Endothelial cell of umbilical vein (primary cell): Measurements from ENCODE around the gene ANKS1B. TPM values are rescaled to one million over a fixed set of nuclear protein-coding genes. Genes with fewer than 3 reads are reported as not detected.

Experiments
- BruUV-seq: library from RNA; stranded (reverse); fragments of 400-500 nt; replicated peaks from 2 replicates; lab custom pipeline; 2021; lab: Mats Ljungman, UMichigan
- CTCF ChIA-PET: fragments of 300-600, 350-600 bp; sonication (Branson Sonifier 250); formaldehyde crosslinking; loops from one replicate; lab custom pipeline; 2021; ENCODE audit warnings: antibody characterized with exemption, inconsistent platforms; lab: Charles Lee
- POLR2A ChIA-PET: fragments of 300-600, 350-600 bp; sonication (Branson Sonifier 250); formaldehyde crosslinking; loops from one replicate; lab custom pipeline; 2021; ENCODE audit warnings: antibody characterized with exemption, inconsistent platforms; lab: Charles Lee
- DNase-seq: peaks from one replicate; pipeline ENCODE4 v3.0.0-alpha.2; 2011; ENCODE audit warnings: low read depth, low spot score
- FAIRE-seq: peaks from 2 replicates; lab custom pipeline; 2011; peaks lifted over from hg19 to GRCh38; lab: Jason Lieb, UNC
- H2AFZ ChIP-seq: 2 replicates; pipeline ENCODE4 v1.6.0; 2012; ENCODE audit warnings: low read depth, low read length, control low read depth, inconsistent platforms
- H3K27ac ChIP-seq: 2 replicates; pipeline ENCODE4 v1.5.1; 2011; ENCODE audit warnings: low read depth, mild to moderate bottlenecking, control low read depth, low read length, moderate library complexity; ENCODE audit not compliant: insufficient read depth
- H3K27me3 ChIP-seq, 2 experiments: 2 replicates each; pipeline versions ENCODE4 v1.6.0 to v1.6.1; 2011; ENCODE audit warnings: low read length in 2 of 2, mixed read lengths in 1 of 2; ENCODE audit not compliant: control insufficient read depth in 2 of 2, insufficient read depth in 2 of 2
- H3K36me3 ChIP-seq, 2 experiments: 2 replicates in 1 of 2; 3 replicates in 1 of 2; pipeline ENCODE4 v1.5.1; 2011; ENCODE audit warnings: low read length in 2 of 2, mild to moderate bottlenecking in 1 of 2, moderate library complexity in 1 of 2; ENCODE audit not compliant: control insufficient read depth in 2 of 2, insufficient read depth in 2 of 2; ENCODE audit errors: extremely low read depth in 1 of 2
- H3K4me1 ChIP-seq: 3 replicates; pipeline ENCODE4 v1.5.1; 2011; ENCODE audit warnings: mild to moderate bottlenecking, low read length; ENCODE audit not compliant: control insufficient read depth, insufficient read depth; ENCODE audit errors: extremely low read depth
- H3K4me2 ChIP-seq: 2 replicates; pipeline ENCODE4 v1.6.1; 2011; ENCODE audit warnings: low read length, control low read depth, mixed read lengths; ENCODE audit not compliant: insufficient read depth
- H3K4me3 ChIP-seq, 3 experiments: fragments of 200-600 bp in 1 of 3; sonication (generic), shearing (Covaris generic) in 1 of 3; replicated peaks in 1 of 3; 2 replicates each; pipeline ENCODE4 v1.5.1; 2011 to 2016; ENCODE audit warnings: control low read depth in 3 of 3, low read length in 3 of 3, mild to moderate bottlenecking in 2 of 3, inconsistent platforms in 1 of 3, low read depth in 1 of 3, moderate library complexity in 1 of 3; ENCODE audit not compliant: insufficient read depth in 1 of 3
- H3K79me2 ChIP-seq: 2 replicates; pipeline ENCODE4 v1.6.0; 2012; ENCODE audit warnings: low read length, inconsistent platforms; ENCODE audit not compliant: control insufficient read depth, insufficient read depth
- H3K9ac ChIP-seq: replicated peaks from 2 replicates; pipeline ENCODE3; 2011; ENCODE audit warnings: low read length, control low read depth; ENCODE audit not compliant: insufficient read depth; ENCODE audit errors: extremely low read depth
- H3K9me1 ChIP-seq: replicated peaks from 3 replicates; pipeline ENCODE4 v1.6.0; 2011; ENCODE audit warnings: mild to moderate bottlenecking, low read length; ENCODE audit not compliant: control insufficient read depth, insufficient read depth; ENCODE audit errors: extremely low read depth
- H3K9me3 ChIP-seq: replicated peaks from 2 replicates; pipeline ENCODE4 v1.5.1; 2012; ENCODE audit warnings: low read length, inconsistent platforms; ENCODE audit not compliant: control insufficient read depth, insufficient read depth
- H4K20me1 ChIP-seq: replicated peaks from 2 replicates; pipeline ENCODE3; 2011; ENCODE audit warnings: mild to moderate bottlenecking, low read length; ENCODE audit not compliant: control insufficient read depth, insufficient read depth; ENCODE audit errors: extremely low read depth
- EZH2 ChIP-seq: IDR thresholded peaks from 2 replicates; pipeline ENCODE4 v1.6.1; 2012; ENCODE audit warnings: borderline replicate concordance, low read depth, mild to moderate bottlenecking, moderate library complexity, low read length, inconsistent platforms; ENCODE audit not compliant: severe bottlenecking
- FOS ChIP-seq: IDR thresholded peaks from 2 replicates; pipeline ENCODE4 v1.6.1; 2011; ENCODE audit warnings: mild to moderate bottlenecking, low read length, moderate library complexity, borderline replicate concordance; ENCODE audit not compliant: insufficient read depth
- GATA2 ChIP-seq: IDR thresholded peaks from 2 replicates; pipeline ENCODE4 v1.7.0; 2011; ENCODE audit warnings: low read depth, mild to moderate bottlenecking, moderate library complexity, mixed read lengths, low read length; ENCODE audit not compliant: insufficient read length, insufficient read depth
- JUN ChIP-seq: IDR thresholded peaks from 2 replicates; pipeline ENCODE4 v1.6.1; 2011; ENCODE audit warnings: borderline replicate concordance, low read depth; ENCODE audit not compliant: insufficient read length, insufficient read depth
- MYC ChIP-seq: IDR thresholded peaks from one replicate; pipeline ENCODE4 v1.6.1; 2011; ENCODE audit warnings: mild to moderate bottlenecking, low read depth, low read length
- POLR2A ChIP-seq: IDR thresholded peaks from 2 replicates; pipeline ENCODE4 v1.6.1; 2012; ENCODE audit warnings: low read depth, mild to moderate bottlenecking, control low read depth, low read length
- POLR2AphosphoS5 ChIP-seq: IDR thresholded peaks from 2 replicates; pipeline ENCODE4 v1.6.1; 2012; ENCODE audit warnings: low read depth, mild to moderate bottlenecking, control low read depth, low read length, moderate library complexity; ENCODE audit not compliant: insufficient read depth
- dilution Hi-C: fragments of 300-500 bp; cut with MboI; formaldehyde crosslinking; loops from one replicate; pipeline ENCODE4 v1.15.0; 2019; ENCODE audit warnings: low sequenced_read_pairs; ENCODE audit not compliant: extremely low pct_ligation_motif_present
- intact Hi-C: fragments of 100-400 bp; cut with micrococcal nuclease; formaldehyde crosslinking; loops from one replicate; pipeline ENCODE4 v1.10.0; 2022
- polyA plus RNA-seq, 4 experiments: library from polyadenylated mRNA; depleted of rRNA in 3 of 4; stranded (reverse) in 3 of 4; unstranded in 1 of 4; fragments of >200 nt; gene quantifications; 2 replicates each; pipeline versions ENCODE4 v1.2.1 to v1.2.3, GENCODE V29; 2011 to 2012; ENCODE audit warnings: missing spikeins in 1 of 4
- total RNA-seq: library from RNA; stranded (reverse); gene quantifications from 2 replicates; pipeline ENCODE4 v1.2.3, GENCODE V29; 2021
- TF ChIP-seq, protein P1 (sequence below), 2 donors: IDR thresholded peaks; 1 replicate in 1 of 2; 2 replicates in 1 of 2; pipeline ENCODE4 v1.5.1; 2011; ENCODE audit warnings: low read length in 2 of 2, mild to moderate bottlenecking in 2 of 2, moderate library complexity in 2 of 2, control low read depth in 1 of 2, inconsistent platforms in 1 of 2, low read depth in 1 of 2; ENCODE audit not compliant: insufficient read depth in 1 of 2; ENCODE audit errors: extremely low read depth in 1 of 2
- TF ChIP-seq, protein P2 (sequence below): IDR thresholded peaks from 2 replicates; pipeline ENCODE4 v1.6.1; 2011; ENCODE audit not compliant: insufficient read depth, insufficient read length

ANKS1B gene
- total and polyA plus RNA-seq, 2 donors (not counting 3 experiments of a cell fraction or from before 2014, with no cell fraction given), result 0.15 to 0.38 TPM

DNA sequence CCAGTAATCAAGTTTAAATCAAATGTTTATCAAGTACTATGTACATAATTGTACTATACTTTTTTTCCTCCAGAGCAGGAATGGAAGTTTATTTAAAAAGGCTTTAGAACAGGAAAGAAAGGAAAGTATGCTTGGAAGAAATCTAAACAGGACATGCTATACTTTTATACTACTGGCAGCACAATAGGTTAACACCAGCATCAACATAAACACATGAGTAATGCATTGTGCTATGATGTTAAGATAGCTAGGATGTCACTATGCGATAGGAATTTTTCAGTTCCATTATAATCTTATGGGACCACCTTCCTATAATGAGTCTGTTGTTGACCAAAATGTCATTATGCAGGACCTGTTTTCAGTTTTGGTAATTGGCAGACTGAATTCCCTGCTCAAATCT, 41.5 kb upstream of the ANKS1B start:
- POLR2A ChIA-PET, result no interaction called here
- Histone ChIP-seq H2AFZ (no peak overlapping the region), H3K4me2 (no peak overlapping the region), H3K4me1 (peaks cover 11% of the 10 kb centered on the region), H3K79me2 (no peaks in the 10 kb centered on the region), H3K4me3 (no peak overlapping the region), H3K9ac (no peak overlapping the region), H3K9me3 (no peaks in the 10 kb centered on the region), H3K27me3 (no peaks in the 10 kb centered on the region), H3K9me1 (no peaks in the 10 kb centered on the region), H4K20me1 (no peaks in the 10 kb centered on the region), H3K27ac (no peak overlapping the region), H3K36me3 (no peaks in the 10 kb centered on the region)
- TF ChIP-seq POLR2AphosphoS5, result no peak
- TF ChIP-seq GATA2, result peak; percentile 39
- no peak for TF ChIP-seq MYC
- DNase-seq, result peak; percentile 61
- peak; percentile 87 for FAIRE-seq
- no TSS peak for BruUV-seq
- dilution Hi-C loops (no loop called here), intact Hi-C loops (no loop called here)
- CTCF ChIA-PET, result no interaction called here

DNA sequence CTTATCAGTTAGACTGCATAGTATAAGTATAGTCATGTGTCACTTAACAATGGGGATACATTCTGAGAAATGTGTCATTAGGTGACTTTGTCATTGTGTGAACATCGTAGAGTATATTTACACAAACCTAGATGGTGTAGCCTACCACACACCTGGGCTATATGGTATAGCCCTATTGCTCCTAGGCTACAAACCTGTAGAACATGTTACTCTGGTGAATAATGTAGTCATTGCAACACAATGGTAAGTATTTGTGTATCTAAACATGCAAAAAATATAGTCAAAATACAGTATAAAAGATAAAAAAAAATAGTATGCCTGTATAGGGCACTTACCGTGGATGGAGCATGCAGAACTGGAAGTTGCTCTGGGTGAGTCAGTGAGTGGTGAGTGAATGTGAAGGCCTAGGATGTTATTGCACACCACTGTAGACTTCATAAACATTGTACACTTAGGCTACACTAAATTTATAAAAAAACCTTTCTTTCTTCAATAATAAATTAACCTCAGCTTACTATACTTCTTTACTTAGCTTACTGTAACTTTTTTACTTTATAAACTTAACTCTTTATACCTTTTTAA, 40.3 kb upstream of the ANKS1B start:
- Histone ChIP-seq H2AFZ (no peak overlapping the region), H3K4me3 (no peak overlapping the region), H3K9ac (no peak overlapping the region), H3K9me1 (no peaks in the 10 kb centered on the region), H3K4me1 (peaks cover 11% of the 10 kb centered on the region), H3K4me2 (no peak overlapping the region), H4K20me1 (no peaks in the 10 kb centered on the region), H3K27ac (no peak overlapping the region), H3K36me3 (no peaks in the 10 kb centered on the region), H3K9me3 (no peaks in the 10 kb centered on the region), H3K79me2 (no peaks in the 10 kb centered on the region), H3K27me3 (no peaks in the 10 kb centered on the region)
- peak; percentile 19 for DNase-seq
- intact Hi-C loops (no loop called here), dilution Hi-C loops (no loop called here)
- TF ChIP-seq GATA2 (no peak), MYC (no peak), FOS (no peak), POLR2A (no peak), JUN (no peak), EZH2 (no peak), POLR2AphosphoS5 (no peak)
- TF ChIP-seq, protein P1, sequence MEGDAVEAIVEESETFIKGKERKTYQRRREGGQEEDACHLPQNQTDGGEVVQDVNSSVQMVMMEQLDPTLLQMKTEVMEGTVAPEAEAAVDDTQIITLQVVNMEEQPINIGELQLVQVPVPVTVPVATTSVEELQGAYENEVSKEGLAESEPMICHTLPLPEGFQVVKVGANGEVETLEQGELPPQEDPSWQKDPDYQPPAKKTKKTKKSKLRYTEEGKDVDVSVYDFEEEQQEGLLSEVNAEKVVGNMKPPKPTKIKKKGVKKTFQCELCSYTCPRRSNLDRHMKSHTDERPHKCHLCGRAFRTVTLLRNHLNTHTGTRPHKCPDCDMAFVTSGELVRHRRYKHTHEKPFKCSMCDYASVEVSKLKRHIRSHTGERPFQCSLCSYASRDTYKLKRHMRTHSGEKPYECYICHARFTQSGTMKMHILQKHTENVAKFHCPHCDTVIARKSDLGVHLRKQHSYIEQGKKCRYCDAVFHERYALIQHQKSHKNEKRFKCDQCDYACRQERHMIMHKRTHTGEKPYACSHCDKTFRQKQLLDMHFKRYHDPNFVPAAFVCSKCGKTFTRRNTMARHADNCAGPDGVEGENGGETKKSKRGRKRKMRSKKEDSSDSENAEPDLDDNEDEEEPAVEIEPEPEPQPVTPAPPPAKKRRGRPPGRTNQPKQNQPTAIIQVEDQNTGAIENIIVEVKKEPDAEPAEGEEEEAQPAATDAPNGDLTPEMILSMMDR (IDR thresholded peaks at IDR 0.05; ENCODE audit: extremely low read depth in 1 of 2, insufficient read depth in 1 of 2, low read depth in 1 of 2, low read length in 2 of 2), result no peak
- TF ChIP-seq, protein P2, sequence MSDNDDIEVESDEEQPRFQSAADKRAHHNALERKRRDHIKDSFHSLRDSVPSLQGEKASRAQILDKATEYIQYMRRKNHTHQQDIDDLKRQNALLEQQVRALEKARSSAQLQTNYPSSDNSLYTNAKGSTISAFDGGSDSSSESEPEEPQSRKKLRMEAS, result no peak
- POLR2A ChIA-PET, result interaction anchor here (0.6 kb wide), 1 partner anchor 1432 kb away, joined by 3 read pairs; the partner anchor contains the start of gene SLC25A3
- FAIRE-seq, result no peak
- CTCF ChIA-PET, result no interaction called here
- no TSS peak for BruUV-seq
